Activated B cell treated with CpG ODN at 0.5 μM for 24 hours (primary cell): ENCODE measurements around the gene CENPP. TPM values are rescaled to one million over a fixed set of nuclear protein-coding genes. Genes with fewer than 3 reads are reported as not detected.

Experiments
- ATAC-seq: fragments of 200-7000 bp; cut with Tn5 transposase; one replicate; pipeline ENCODE4 v1.10.0; 2021; ENCODE audit warnings: low read depth, mild to moderate bottlenecking, moderate library complexity
- CTCF ChIA-PET: fragments of 350-600 bp; sonication (Branson Sonifier 250); formaldehyde crosslinking; loops from one replicate; lab custom pipeline; 2021; ENCODE audit warnings: antibody characterized with exemption; lab: Charles Lee
- POLR2A ChIA-PET: fragments of 350-600 bp; sonication (Branson Sonifier 250); formaldehyde crosslinking; loops from one replicate; lab custom pipeline; 2021; ENCODE audit warnings: antibody characterized with exemption; lab: Charles Lee
- DNase-seq: peaks from one replicate; pipeline ENCODE4 v3.0.0; 2022
- H3K27ac Mint-ChIP-seq: one replicate; pipeline ENCODE4 v1.8.0; 2020; ENCODE audit warnings: mixed read lengths
- H3K27me3 Mint-ChIP-seq: one replicate; pipeline ENCODE4 v1.8.0; 2021; ENCODE audit warnings: mixed read lengths
- H3K36me3 Mint-ChIP-seq: one replicate; pipeline ENCODE4 v1.8.0; 2021; ENCODE audit warnings: low read depth, mixed read lengths
- H3K4me1 Mint-ChIP-seq: one replicate; pipeline ENCODE4 v1.8.0; 2021; ENCODE audit warnings: mixed read lengths
- H3K4me3 Mint-ChIP-seq: one replicate; pipeline ENCODE4 v1.8.0; 2020; ENCODE audit warnings: mild to moderate bottlenecking, mixed read lengths
- H3K9me3 Mint-ChIP-seq: one replicate; pipeline ENCODE4 v1.8.0; 2020; ENCODE audit warnings: mixed read lengths
- intact Hi-C: fragments of 100-400 bp; cut with micrococcal nuclease; formaldehyde crosslinking; loops from one replicate; pipeline ENCODE4 v1.15.1; 2024
- total RNA-seq: library from RNA; stranded (reverse); gene quantifications from 2 replicates; pipeline ENCODE4 v1.2.3, GENCODE V29; 2022
- TF ChIP-seq, protein P1 (sequence below): fragments of 200-600 bp; IDR thresholded peaks from one replicate; pipeline ENCODE4 v1.8.0; 2022; ENCODE audit warnings: antibody characterized with exemption, mild to moderate bottlenecking

The CENPP gene
- total RNA-seq, 1 donor from 2014 or later, result 5.7 TPM

DNA sequence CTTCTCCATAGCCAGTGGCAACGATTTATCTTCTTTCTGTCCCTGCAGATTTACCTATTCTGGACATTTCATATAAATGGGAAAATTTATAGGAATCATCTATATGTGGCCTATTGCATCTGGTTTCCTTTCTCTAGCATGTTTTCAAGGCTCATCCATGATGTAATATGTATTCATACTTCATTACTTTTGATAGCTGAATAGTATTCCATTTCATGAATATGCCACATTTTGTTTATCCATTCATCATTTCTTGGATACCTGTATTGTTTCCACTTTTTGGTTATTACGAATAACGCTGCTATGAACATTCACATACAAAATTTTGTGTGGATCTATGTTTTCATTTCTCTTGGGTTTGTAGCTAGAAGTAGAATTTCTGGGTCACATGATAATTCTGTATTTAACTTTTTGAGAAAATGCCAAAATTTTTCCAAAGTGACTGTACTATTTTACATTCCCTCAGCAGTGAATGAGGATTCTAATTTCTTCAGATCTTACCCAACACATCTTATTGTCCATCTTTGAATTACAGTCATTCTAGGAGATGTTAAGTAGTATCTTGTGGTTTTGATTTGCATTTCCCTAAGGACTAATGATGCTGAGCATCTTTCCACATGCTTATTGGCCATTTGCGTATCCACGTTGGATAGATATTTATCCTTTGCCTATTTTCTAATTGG is 35.9 kb upstream of the CENPP start:
- no peak for DNase-seq
- H3K4me1 Mint-ChIP-seq, result peaks cover 53% of the 10 kb centered on the region
- peaks cover 72% of the 10 kb centered on the region for H3K36me3 Mint-ChIP-seq
- ChIA-PET CTCF (no interaction called here), POLR2A (no interaction called here)
- H3K27me3 Mint-ChIP-seq, result no peaks in the 10 kb centered on the region
- no peak for ATAC-seq
- intact Hi-C loops, result no loop called here
- H3K9me3 Mint-ChIP-seq, result no peaks in the 10 kb centered on the region
- TF ChIP-seq, protein P1, sequence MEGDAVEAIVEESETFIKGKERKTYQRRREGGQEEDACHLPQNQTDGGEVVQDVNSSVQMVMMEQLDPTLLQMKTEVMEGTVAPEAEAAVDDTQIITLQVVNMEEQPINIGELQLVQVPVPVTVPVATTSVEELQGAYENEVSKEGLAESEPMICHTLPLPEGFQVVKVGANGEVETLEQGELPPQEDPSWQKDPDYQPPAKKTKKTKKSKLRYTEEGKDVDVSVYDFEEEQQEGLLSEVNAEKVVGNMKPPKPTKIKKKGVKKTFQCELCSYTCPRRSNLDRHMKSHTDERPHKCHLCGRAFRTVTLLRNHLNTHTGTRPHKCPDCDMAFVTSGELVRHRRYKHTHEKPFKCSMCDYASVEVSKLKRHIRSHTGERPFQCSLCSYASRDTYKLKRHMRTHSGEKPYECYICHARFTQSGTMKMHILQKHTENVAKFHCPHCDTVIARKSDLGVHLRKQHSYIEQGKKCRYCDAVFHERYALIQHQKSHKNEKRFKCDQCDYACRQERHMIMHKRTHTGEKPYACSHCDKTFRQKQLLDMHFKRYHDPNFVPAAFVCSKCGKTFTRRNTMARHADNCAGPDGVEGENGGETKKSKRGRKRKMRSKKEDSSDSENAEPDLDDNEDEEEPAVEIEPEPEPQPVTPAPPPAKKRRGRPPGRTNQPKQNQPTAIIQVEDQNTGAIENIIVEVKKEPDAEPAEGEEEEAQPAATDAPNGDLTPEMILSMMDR, result no peak
- no peak overlapping the region for H3K4me3 Mint-ChIP-seq
- no peak overlapping the region for H3K27ac Mint-ChIP-seq

DNA sequence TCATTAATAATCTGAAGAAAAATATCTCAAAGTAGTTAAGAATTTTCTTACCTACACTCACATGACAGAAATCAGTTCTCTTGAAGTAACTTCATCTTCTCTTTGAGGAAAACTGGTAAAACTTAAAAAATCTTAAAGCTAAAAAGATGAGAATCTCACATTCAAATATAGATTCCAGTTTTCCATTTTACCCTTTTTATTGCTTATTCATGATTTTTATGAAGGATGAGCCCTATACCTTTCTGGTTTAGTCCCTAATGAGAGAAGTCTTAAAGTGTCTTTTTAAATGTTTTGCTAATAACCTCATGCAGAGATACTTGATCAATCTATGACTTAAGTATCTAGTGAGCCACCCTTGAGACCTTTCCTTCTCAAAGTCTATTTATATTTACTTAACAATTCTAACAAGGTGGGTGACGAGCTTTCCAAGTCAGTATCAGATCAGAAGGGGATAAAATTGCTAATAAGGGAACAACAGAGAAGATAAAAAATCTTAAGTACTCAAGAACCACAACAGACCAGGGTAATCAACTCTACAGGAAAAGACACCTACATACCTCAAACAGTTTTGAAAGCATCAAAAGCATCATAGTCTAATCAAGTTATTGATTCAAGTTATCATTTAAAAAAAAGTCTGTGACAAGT is 34.8 kb upstream of the CENPP start:
- TF ChIP-seq, protein P1, result no peak
- POLR2A ChIA-PET, result no interaction called here

DNA sequence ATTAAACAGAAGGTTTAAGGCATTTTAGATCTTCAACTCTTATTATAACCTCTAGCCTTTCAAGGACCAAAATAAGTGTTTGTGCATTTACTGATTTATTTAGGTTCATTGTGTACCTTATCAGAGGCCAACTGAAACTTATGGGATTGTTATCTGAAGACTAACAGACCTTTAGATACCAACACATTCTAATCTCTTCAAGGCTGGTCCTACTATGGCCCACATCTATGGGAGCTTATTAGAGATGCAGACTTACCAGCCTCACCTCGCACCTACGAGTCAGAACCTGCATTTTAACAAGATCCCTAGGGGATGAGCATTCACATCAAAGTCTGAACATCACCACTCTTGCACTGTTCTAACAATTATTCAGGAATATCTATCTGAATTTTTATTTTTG is 34.2 kb upstream of the CENPP start:
- no peak overlapping the region for H3K27ac Mint-ChIP-seq
- peaks cover 56% of the 10 kb centered on the region for H3K36me3 Mint-ChIP-seq
- intact Hi-C loops, result no loop called here
- no peaks in the 10 kb centered on the region for H3K27me3 Mint-ChIP-seq
- ChIA-PET POLR2A (interaction anchor here (0.6 to 1.0 kb wide), 2 partner anchors 176 to 1275 kb away, joined by 4 to 5 read pairs; no protein-coding TSS in a partner anchor), CTCF (interaction anchor here (0.7 kb wide), 1 partner anchor 151 kb away, joined by 3 read pairs; no protein-coding TSS in a partner anchor)
- H3K9me3 Mint-ChIP-seq, result no peaks in the 10 kb centered on the region
- H3K4me1 Mint-ChIP-seq, result peaks cover 65% of the 10 kb centered on the region
- TF ChIP-seq, protein P1, result no peak
- peak overlapping the region; percentile 98 for H3K4me3 Mint-ChIP-seq
- ATAC-seq (no peak), DNase-seq (no peak)

More for the DNA sequence above, 34.8 kb upstream of the CENPP start:
- Mint-ChIP-seq H3K27me3 (no peaks in the 10 kb centered on the region), H3K4me1 (peaks cover 60% of the 10 kb centered on the region), H3K36me3 (peaks cover 61% of the 10 kb centered on the region), H3K9me3 (no peaks in the 10 kb centered on the region), H3K4me3 (peak overlapping the region; percentile 98), H3K27ac (peak overlapping the region; percentile 18)
- CTCF ChIA-PET, result interaction anchor here (0.7 kb wide), 1 partner anchor 151 kb away, joined by 3 read pairs; no protein-coding TSS in a partner anchor
- DNase-seq (no peak), ATAC-seq (no peak)
- intact Hi-C loops, result no loop called here

DNA sequence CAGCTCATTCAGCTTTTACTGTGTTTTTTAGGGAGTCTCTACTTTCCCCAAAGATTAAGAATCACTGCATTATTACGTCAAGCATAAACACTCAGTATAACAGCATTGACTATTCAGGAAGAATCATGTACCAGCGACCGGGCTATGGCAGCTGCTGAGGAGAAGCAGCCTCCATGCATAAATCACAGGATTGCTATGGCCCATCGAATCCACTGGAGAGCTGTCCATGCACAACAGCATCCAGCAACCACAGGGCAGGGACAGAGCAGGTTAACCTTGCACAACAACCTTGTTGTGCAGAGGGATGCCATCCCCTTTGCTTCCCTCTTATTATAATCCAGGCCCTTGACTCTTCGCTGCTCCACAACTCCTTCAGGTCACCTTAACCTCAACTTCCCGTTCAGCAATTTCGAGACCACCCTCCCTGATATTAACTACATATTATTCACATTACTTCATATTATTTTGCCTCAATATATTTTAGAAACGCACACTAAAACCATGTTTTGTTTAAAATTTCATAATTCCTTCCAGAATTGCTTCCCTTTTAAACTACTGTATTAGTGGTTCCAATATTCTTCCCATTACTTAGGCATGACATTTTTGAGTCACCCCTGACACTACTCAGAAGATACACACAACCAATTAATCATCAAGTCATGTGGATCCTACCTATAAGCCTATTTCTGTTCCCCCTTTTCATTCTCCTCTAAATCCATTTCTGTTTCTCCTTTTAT is 33.2 kb upstream of the CENPP start:
- H3K4me1 Mint-ChIP-seq, result peaks cover 69% of the 10 kb centered on the region

More for the DNA sequence above, 33.2 kb upstream of the CENPP start:
- ChIA-PET POLR2A (interaction anchor here (1.0 kb wide), 1 partner anchor 1274 kb away, joined by 4 read pairs; no protein-coding TSS in a partner anchor), CTCF (no interaction called here)
- no peaks in the 10 kb centered on the region for H3K27me3 Mint-ChIP-seq
- ATAC-seq, result no peak
- peak overlapping the region; percentile 98 for H3K4me3 Mint-ChIP-seq
- intact Hi-C loops, result loop anchor here (1.0 kb wide), 4 partner anchors 33 to 472 kb away; partner anchors contain the start of genes BICD2, CENPP, IPPK and NOL8
- DNase-seq, result no peak
- H3K36me3 Mint-ChIP-seq, result peaks cover 55% of the 10 kb centered on the region
- TF ChIP-seq, protein P1, result no peak
- no peaks in the 10 kb centered on the region for H3K9me3 Mint-ChIP-seq
- peak overlapping the region; percentile 98 for H3K27ac Mint-ChIP-seq
